NK-92 (cell line): ENCODE measurements around the gene CYSTM1.

Experiments
- DNase-seq: peaks from one replicate; lab custom pipeline; 2025; ENCODE audit not compliant: unreplicated experiment; lab: John Stamatoyannopoulos, UW

The CYSTM1 gene

DNA sequence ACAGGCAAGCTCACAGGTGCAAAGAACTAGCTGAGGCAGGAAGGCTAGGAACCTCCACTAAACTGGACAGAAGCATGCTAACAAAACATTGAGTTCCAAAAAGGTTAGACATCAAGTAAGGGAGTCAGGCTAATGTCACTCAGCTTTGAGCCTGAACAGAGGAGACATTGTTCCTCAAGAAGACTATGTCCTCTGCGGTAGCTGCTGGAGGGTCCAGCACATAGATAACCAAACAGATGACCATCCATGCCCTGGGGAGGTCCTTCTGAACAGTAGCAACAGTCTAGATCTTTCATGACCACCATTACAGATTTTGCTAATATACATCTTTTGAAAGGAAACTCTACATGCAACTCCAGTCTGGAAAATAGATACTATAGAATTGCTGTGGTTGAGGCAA lies 57.7 kb downstream of the CYSTM1 start:
- DNase-seq, result no peak

DNA sequence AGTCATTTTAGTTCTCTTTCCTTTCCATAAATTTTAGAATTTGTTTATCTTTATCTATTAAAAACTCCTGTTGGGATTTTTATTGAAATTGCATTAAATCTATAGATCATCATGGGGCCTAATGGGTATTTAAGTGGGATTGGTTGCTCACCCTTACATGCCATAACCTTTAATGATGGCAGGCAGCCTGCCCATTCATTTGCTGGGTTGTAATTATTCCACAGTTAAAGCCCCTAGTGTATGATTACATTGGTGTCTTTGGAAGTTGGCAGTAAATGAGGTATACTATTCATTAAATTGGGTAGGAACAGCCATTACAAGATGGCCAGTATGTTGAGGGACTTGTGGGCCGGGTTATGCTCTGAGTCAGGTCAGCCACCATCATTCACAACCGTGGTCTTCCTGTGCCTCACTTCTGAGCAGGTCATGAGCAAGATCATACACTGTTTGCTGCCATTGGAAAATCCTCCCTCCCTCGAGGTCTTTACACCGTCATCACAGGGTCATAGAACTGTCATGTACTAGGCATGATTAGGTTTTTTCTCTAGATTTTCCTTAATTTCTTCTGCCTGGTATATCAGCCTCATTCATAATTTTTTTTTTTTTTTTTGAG lies 59.5 kb downstream of the CYSTM1 start:
- DNase-seq, result no peak

GRCh38 chr5:140235791-140236551 lies 61.0 kb downstream of the CYSTM1 start:
- DNase-seq, result no peak

DNA sequence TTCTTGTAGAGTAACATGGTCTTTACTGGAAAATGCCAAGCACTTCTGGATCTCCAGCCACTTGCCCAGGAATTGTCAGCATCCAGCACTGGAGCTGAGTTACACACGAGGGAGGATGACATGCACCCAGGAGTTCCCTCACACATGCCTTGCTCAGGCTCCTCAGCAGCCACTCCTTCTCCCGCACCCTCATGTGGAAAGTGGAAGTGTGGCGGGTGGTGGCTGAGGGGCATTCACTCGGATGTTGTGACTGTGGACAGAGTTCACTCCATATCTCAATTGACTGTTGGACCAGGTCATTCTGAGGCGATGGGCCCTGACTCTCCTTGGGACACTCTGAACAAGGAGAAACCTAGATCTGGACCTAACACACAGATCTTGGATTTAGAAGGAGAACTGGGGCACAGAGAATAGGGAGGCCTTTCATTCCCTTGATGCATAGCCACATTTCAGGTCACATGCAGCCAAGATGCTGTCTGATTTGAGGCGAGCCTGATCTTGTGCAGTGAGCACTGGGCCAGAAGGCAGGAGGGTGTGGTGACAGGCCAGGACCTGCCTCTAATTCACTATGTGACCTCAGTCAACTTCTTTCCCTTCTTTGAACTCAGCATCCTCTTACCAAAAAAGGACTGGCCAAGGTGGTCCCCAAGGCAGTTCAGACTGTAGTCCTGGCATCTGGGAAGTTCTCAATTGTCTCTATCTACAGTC lies 62.1 kb downstream of the CYSTM1 start:
- DNase-seq, result no peak

GRCh38 chr5:140238756-140239155 lies 63.8 kb downstream of the CYSTM1 start:
- no peak for DNase-seq

- no peak for DNase-seq
Observed at GRCh38 chr5:140239461-140239860, 64.5 kb downstream of the CYSTM1 start.

DNA sequence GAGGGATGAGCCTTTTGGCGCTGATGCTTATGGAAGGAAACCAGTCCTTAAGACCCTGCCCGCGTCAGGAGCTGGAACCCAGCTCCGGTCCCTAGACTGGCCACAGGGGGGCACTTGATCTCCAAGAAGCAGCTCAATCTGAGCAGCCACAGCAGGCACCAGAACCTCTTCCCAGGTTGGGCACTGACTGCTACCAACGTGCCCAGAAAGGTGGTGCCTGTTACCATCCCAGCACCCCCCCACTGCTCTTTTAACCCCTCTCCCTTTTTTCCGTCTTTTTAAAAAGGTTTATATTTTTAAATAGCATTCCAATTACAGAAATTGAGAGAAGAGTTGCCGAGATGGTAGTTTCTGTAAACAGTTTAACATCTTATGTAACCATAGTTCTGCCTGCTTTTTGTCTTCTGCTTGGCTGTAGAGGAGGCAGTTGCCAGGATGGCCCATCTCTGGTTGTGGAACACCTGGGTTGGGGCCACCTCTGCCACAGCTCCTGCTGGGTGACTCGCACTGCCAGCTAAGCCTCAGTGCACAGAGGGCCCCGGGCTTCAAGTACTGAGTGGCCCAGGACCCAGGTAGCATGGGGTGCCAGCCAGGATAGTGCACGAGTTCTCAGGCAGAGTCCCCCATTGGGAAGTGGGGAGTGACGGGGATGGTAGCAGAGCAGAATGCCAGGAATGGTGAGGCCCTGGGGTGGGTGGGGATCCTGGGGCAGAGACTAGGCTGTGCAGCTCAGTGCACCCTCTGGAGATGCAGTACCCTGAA lies 65.1 kb downstream of the CYSTM1 start:
- DNase-seq, result no peak

- DNase-seq, result no peak
Observed at GRCh38 chr5:140240987-140241706, 66.2 kb downstream of the CYSTM1 start.

DNA sequence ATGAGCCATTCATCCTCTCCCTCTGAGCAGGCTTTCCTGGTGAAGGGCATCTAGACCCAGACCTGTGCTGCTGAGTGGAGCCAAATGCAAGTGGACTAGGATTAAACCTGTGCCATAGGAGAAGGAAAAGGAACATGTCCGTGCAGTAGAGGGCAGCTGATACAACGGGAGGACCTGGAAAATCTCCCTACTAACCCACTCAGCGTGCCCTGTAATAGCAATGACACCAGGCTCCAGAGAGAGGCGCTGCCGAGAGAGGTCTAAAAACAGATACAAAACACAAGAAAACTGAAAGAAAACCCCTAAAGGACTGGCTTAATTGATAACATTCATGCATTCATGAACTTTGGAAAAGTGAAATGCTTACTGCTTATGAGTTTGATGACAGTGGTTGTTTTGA lies 67.1 kb downstream of the CYSTM1 start:
- DNase-seq, result no peak

DNA sequence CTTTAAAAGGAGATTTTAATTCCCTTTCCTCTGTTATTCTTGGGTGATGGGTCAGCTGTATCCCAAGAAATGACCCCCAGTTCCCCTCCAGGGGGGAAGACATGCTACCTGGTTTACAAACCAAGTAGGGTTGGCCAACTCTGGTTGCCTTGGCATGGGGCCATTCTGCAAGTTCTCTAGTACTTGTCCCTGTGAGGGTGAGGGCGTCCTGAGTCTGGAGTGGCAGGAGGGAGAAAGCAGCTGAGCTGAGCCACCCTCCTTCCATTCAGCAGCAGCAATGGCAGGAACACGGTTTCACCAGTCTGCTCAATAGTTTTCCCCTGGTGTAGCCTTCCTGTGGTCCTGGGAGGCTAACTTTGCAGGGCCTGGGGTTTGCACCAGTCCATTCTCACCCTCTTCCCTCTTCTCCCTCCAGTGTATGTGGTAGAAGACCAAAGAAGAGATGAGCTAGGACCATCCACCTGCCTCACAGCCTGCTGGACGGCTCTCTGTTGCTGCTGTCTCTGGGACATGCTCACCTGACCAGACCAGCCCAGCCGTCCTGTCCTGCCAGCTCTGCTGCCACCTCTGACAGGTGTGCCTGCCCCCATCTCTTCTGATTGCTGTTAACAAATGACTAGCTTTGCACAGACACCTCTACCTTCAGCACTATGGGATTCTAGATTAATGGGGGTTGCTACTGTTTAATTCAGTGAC lies 68.0 kb downstream of the CYSTM1 start:
- no peak for DNase-seq

GRCh38 chr5:140243706-140244250 lies 68.8 kb downstream of the CYSTM1 start:
- DNase-seq, result no peak

- no peak for DNase-seq
Observed at GRCh38 chr5:140244525-140245025, 69.6 kb downstream of the CYSTM1 start.

- no peak for DNase-seq
Observed at GRCh38 chr5:140245341-140245740, 70.4 kb downstream of the CYSTM1 start.

GRCh38 chr5:140245926-140246325 lies 70.9 kb downstream of the CYSTM1 start:
- no peak for DNase-seq

DNA sequence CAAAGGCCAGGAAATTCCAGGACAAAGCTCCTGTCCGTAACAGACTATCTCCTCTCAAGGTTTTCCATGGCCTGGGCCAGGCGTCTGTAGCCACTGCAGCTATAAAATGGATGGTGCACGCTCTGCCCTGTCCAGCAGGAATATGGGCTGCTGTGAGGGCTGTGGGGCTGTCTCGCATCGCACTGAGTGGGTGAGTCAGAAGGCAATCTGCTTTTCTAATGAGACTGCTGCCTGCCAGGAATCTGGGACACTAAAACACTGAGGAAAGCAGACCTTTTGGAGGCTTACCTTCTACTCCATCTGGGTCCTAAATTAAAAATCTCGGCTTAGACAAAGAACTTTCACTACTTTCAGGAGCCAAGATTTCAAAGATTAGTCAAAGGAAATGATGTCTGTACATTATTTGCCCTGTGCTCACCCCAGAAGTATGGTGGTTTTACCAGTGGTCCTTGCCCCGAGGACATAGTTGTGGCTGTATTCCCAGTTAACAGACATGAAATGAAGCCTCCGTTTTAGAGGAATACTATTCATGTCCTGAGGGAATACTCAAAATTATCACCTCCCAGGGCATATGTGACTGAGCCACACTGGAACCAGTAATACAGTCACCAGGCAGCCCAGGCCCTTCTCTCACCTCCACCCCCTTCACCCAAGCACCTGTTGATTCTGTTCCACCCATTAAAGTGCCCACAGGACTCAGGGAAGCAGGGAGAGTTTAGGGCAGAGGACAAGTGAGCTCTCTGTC lies 71.6 kb downstream of the CYSTM1 start:
- DNase-seq, result no peak

DNA sequence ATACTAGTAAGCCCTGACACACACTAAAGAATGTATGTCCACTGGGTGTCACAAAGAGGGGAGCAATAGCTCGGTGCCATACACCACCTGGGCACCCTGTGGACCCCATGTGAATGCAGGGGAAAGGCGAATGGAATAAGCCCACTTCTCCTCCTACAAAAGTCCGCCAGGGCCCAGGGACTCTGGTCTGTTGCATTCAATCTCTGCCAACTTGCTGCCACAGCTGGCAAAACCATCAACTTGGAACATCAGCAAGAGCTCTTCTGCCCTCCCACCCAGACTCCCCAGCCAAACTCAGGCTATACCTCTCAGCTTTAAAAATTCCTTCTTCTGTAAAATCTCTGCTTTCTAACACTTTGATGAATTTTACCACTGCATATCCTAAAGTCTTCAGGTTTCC lies 73.4 kb downstream of the CYSTM1 start:
- no peak for DNase-seq

DNA sequence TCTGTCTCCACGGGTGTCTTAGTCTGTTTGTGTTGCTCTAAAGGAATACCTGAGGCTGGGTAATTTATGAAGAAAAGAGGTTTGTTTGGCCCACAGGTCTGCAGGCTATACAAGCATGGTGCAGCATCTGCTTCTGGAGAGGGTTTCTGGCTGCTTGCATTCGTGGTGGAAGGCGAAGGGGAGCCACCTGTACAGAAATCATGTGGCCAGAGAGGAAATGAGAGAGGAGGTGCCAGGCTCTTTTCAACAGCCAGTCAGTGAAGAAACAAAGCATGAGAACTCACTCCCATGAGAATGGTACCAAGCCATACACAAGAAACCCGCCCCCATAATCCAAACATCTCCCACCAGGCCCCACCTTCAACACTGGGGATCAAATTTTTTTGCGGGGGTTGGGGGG lies 74.5 kb downstream of the CYSTM1 start:
- no peak for DNase-seq

GRCh38 chr5:140250386-140250785 lies 75.4 kb downstream of the CYSTM1 start:
- no peak for DNase-seq

- DNase-seq, result no peak
Observed at GRCh38 chr5:140251527-140251973, 76.6 kb downstream of the CYSTM1 start.
